B cell (primary cell): ENCODE measurements around the gene PTPRN2. TPM values are rescaled to one million over a fixed set of nuclear protein-coding genes. Genes with fewer than 3 reads are reported as not detected.

Source experiments
- ATAC-seq: fragments of 200-7000 bp; cut with Tn5 transposase; one replicate; pipeline ENCODE4 v1.10.0; 2021; ENCODE audit warnings: low read depth, mild to moderate bottlenecking, moderate number of reproducible peaks, moderate library complexity
- CTCF ChIA-PET: fragments of 350-600 bp; sonication (Branson Sonifier 250); formaldehyde crosslinking; loops from one replicate; lab custom pipeline; 2021; ENCODE audit warnings: antibody characterized with exemption, inconsistent platforms; lab: Charles Lee
- POLR2A ChIA-PET: fragments of 350-600 bp; sonication (Branson Sonifier 250); formaldehyde crosslinking; loops from one replicate; lab custom pipeline; 2021; ENCODE audit warnings: antibody characterized with exemption; lab: Charles Lee
- DNase-seq: peaks from one replicate; pipeline ENCODE4 v3.0.0; 2013
- H2AFZ ChIP-seq: 2 replicates; pipeline ENCODE4 v1.6.1; 2012; ENCODE audit warnings: mild to moderate bottlenecking, low read depth, low read length; ENCODE audit not compliant: insufficient read depth, poor library complexity, severe bottlenecking
- H3K27ac ChIP-seq, 2 donors: 1 replicate in 1 of 2; 2 replicates in 1 of 2; pipeline ENCODE4 v1.5.1; 2012 to 2013; ENCODE audit warnings: low read length in 2 of 2, mild to moderate bottlenecking in 2 of 2, moderate library complexity in 1 of 2
- H3K27me3 ChIP-seq, 4 experiments: fragments of 200-600 bp in 1 of 4; sonication (generic) in 1 of 4; replicated peaks in 1 of 4; 1 replicate in 2 of 4; 2 replicates in 2 of 4; pipeline versions ENCODE4 v1.6.1 to v1.7.0; 2013 to 2016; ENCODE audit warnings: low read length in 3 of 4, mild to moderate bottlenecking in 2 of 4, mixed read lengths in 1 of 4, moderate library complexity in 1 of 4; ENCODE audit not compliant: insufficient read depth in 4 of 4, control insufficient read depth in 3 of 4; ENCODE audit errors: control extremely low read depth in 1 of 4
- H3K36me3 ChIP-seq, 2 experiments: replicated peaks in 1 of 2; 1 replicate in 1 of 2; 2 replicates in 1 of 2; pipeline versions ENCODE4 v1.6.1 to v1.7.1; 2013; ENCODE audit warnings: low read length in 1 of 2; ENCODE audit not compliant: insufficient read depth in 2 of 2, control insufficient read depth in 1 of 2; ENCODE audit errors: control extremely low read depth in 1 of 2, extremely low read depth in 1 of 2
- H3K4me1 ChIP-seq, 2 donors: fragments of 200-600 bp in 1 of 2; sonication (generic) in 1 of 2; 1 replicate in 1 of 2; 2 replicates in 1 of 2; pipeline versions ENCODE4 v1.5.1 to v1.6.1; 2013 to 2017; ENCODE audit warnings: low read length in 2 of 2; ENCODE audit not compliant: control insufficient read depth in 2 of 2, insufficient read depth in 2 of 2
- H3K4me2 ChIP-seq: replicated peaks from 2 replicates; pipeline ENCODE3; 2012; ENCODE audit warnings: mild to moderate bottlenecking, low read depth, low read length; ENCODE audit not compliant: poor library complexity, severe bottlenecking
- H3K4me3 ChIP-seq, 5 experiments: fragments of 200-600 bp in 1 of 5; sonication (generic) in 1 of 5; 1 replicate in 3 of 5; 2 replicates in 2 of 5; pipeline versions ENCODE4 v1.5.1 to v1.7.0; 2011 to 2016; ENCODE audit warnings: low read length in 4 of 5, mild to moderate bottlenecking in 4 of 5, low read depth in 2 of 5, control low read depth in 1 of 5, moderate library complexity in 1 of 5; ENCODE audit not compliant: insufficient read depth in 1 of 5; ENCODE audit errors: control extremely low read depth in 1 of 5, extremely low read depth in 1 of 5
- H3K79me2 ChIP-seq: fragments of 200-600 bp; sonication (generic); one replicate; pipeline ENCODE4 v1.6.0; 2016; ENCODE audit warnings: low read length; ENCODE audit not compliant: control insufficient read depth, insufficient read depth
- H3K9ac ChIP-seq: fragments of 200-600 bp; sonication (generic); 2 replicates; pipeline ENCODE4 v1.6.1; 2017; ENCODE audit warnings: mild to moderate bottlenecking, low read length, moderate library complexity
- H3K9me3 ChIP-seq, 3 donors: one replicate each; pipeline versions ENCODE4 v1.6.1 to v1.7.1; 2013; ENCODE audit warnings: low read length in 2 of 3; ENCODE audit not compliant: control insufficient read depth in 2 of 3, insufficient read depth in 1 of 3; ENCODE audit errors: control extremely low read depth in 1 of 3
- H4K20me1 ChIP-seq: 2 replicates; pipeline ENCODE4 v1.6.0; 2012; ENCODE audit warnings: mild to moderate bottlenecking, low read length; ENCODE audit not compliant: insufficient read depth, control insufficient read depth, poor library complexity, severe bottlenecking
- H3K27ac Mint-ChIP-seq: one replicate; pipeline ENCODE4 v1.8.0; 2021; ENCODE audit warnings: mixed read lengths
- H3K27me3 Mint-ChIP-seq: one replicate; pipeline ENCODE4 v1.8.0; 2021; ENCODE audit warnings: mixed read lengths
- H3K4me1 Mint-ChIP-seq: one replicate; pipeline ENCODE4 v1.8.0; 2021; ENCODE audit warnings: mixed read lengths
- H3K4me3 Mint-ChIP-seq: one replicate; pipeline ENCODE4 v1.8.0; 2021; ENCODE audit warnings: mixed read lengths
- H3K9me3 Mint-ChIP-seq: one replicate; pipeline ENCODE4 v1.8.0; 2022; ENCODE audit warnings: mixed read lengths; ENCODE audit not compliant: insufficient read depth
- EZH2 ChIP-seq: IDR thresholded peaks from 2 replicates; pipeline ENCODE4 v1.6.1; 2012; ENCODE audit warnings: borderline replicate concordance, low read depth, mild to moderate bottlenecking, moderate library complexity, low read length; ENCODE audit not compliant: insufficient read depth, poor library complexity, severe bottlenecking
- WGBS: methylation state at CpG from one replicate; pipeline ENCODE4 v1.1.5; 2013; ENCODE audit warnings: missing lambda C conversion rate; ENCODE audit not compliant: insufficient coverage; 5-methylcytosine and 5-hydroxymethylcytosine counted together
- intact Hi-C: fragments of 100-400 bp; cut with micrococcal nuclease; formaldehyde crosslinking; loops from one replicate; pipeline ENCODE4 v1.10.0; 2022
- polyA plus RNA-seq: library from polyadenylated mRNA; depleted of rRNA; stranded (reverse); fragments of >200 nt; gene quantifications from 2 replicates; pipeline ENCODE4 v1.2.3, GENCODE V29; 2012
- total RNA-seq, 2 donors: library from RNA; stranded (reverse); fragments of 120-200 nt in 1 of 2; gene quantifications; 1 replicate in 1 of 2; 2 replicates in 1 of 2; pipeline versions ENCODE4 v1.2.3 to v1.2.4, GENCODE V29; 2013 to 2022
- TF ChIP-seq, protein P1 (sequence below): fragments of 200-600 bp; IDR thresholded peaks from one replicate; pipeline ENCODE4 v1.8.0; 2022; ENCODE audit warnings: antibody characterized with exemption, mild to moderate bottlenecking

The PTPRN2 gene
- total and polyA plus RNA-seq, 2 donors (not counting 1 experiment from before 2014, with no cell fraction given), result 2.0 to 5.0 TPM

DNA sequence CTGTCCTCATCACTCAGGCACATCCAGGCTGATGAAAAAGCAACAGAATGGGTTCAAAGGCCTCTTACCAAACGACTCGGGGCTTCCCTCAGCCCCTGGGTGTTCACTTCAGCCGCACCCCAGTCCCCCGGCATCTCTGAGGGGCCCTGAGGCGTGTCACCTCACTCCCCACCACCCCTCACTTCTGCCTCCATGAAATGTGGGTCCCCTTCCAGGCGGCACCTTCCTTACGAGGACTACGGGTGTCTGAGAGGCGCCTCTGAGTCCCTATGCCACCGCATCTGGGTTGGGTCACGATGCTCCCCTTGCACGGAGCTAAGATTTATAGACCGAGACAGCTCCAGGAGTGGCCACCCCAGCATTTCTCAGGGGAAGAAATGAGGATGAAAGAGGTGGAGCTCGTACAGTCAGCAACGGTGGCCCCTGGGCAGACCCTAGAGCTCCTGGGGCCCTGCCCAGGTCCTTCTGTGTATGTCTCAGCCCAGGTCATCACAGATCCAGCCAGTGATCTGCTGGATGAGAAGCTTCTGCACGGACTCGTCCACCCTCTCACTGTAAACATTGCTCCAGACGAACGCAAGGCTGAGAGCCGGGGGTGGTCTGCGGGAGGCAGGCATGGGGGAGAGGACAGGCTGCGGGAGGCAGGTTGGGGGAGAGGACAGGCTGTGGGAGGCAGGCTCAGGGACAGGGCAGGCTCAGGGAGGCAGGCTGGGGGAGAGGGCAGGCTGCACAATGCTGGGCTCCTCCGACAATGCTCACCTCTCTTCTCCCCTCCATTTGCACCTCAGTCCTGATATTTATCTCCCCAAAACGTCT is 842.6 kb downstream of the PTPRN2 start:
- ATAC-seq, result no peak
- Histone ChIP-seq H3K4me3 (no peak overlapping the region), H3K79me2 (no peaks in the 10 kb centered on the region), H3K9me3 (no peaks in the 10 kb centered on the region), H3K36me3 (no peaks in the 10 kb centered on the region), H3K27me3 (no peaks in the 10 kb centered on the region), H3K9ac (no peak overlapping the region), H2AFZ (no peak overlapping the region), H3K4me2 (no peak overlapping the region), H4K20me1 (no peaks in the 10 kb centered on the region), H3K27ac (no peak overlapping the region), H3K4me1 (no peaks in the 10 kb centered on the region)
- no peaks in the 10 kb centered on the region for H3K9me3 Mint-ChIP-seq
- CTCF ChIA-PET, result no interaction called here
- H3K27ac Mint-ChIP-seq, result no peak overlapping the region
- no peaks in the 10 kb centered on the region for H3K27me3 Mint-ChIP-seq
- H3K4me1 Mint-ChIP-seq, result no peaks in the 10 kb centered on the region
- DNase-seq, result no peak
- no peak overlapping the region for H3K4me3 Mint-ChIP-seq
- intact Hi-C loops, result no loop called here
- POLR2A ChIA-PET, result no interaction called here
- WGBS, result 79% methylated on average over 18 of the region's 24 CpGs
- no peak for TF ChIP-seq EZH2
- TF ChIP-seq, protein P1, sequence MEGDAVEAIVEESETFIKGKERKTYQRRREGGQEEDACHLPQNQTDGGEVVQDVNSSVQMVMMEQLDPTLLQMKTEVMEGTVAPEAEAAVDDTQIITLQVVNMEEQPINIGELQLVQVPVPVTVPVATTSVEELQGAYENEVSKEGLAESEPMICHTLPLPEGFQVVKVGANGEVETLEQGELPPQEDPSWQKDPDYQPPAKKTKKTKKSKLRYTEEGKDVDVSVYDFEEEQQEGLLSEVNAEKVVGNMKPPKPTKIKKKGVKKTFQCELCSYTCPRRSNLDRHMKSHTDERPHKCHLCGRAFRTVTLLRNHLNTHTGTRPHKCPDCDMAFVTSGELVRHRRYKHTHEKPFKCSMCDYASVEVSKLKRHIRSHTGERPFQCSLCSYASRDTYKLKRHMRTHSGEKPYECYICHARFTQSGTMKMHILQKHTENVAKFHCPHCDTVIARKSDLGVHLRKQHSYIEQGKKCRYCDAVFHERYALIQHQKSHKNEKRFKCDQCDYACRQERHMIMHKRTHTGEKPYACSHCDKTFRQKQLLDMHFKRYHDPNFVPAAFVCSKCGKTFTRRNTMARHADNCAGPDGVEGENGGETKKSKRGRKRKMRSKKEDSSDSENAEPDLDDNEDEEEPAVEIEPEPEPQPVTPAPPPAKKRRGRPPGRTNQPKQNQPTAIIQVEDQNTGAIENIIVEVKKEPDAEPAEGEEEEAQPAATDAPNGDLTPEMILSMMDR, result no peak

DNA sequence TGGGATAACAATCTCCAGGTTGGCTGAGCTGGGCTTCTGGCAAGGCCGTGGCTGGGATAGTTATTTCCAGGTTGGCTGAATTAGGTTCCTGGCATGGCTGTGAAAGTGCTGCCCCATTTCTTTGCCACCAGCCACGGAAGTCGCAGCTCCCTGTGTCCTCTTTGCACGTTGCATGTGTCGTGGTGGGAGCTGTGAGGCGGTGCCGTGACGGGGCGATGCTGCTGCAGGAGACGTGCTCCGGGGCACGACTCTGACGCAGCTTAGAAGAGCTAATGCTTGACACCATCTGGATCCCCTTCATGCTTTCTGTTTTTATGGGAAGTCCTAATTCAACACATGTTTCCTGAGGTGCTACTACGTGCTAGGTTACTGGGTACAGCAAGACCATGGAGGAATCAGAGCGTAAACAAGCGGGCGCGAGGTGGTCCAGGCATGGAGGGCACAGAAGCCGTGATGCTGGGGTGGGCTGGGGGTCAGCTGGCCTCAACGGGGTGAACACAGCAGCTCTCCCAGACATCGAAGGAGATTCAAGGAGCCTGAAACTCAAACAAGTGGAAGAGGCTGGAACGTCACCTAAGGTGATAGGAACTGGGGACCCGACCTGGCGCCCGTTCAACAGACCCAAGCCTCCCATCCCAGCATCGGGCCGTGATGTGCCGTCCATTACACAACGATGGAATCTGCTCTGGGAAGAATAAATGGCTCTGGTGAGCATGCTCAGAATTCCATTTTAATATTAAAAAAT is 843.7 kb downstream of the PTPRN2 start:
- no peaks in the 10 kb centered on the region for H3K36me3 ChIP-seq
- CTCF ChIA-PET, result no interaction called here
- Mint-ChIP-seq H3K27ac (no peak overlapping the region), H3K27me3 (no peaks in the 10 kb centered on the region), H3K9me3 (no peaks in the 10 kb centered on the region), H3K4me3 (no peak overlapping the region), H3K4me1 (no peaks in the 10 kb centered on the region)
- no peak overlapping the region for H3K4me3 ChIP-seq
- no peak overlapping the region for H2AFZ ChIP-seq
- WGBS, result 92% methylated on average over 22 of the region's 29 CpGs
- DNase-seq, result no peak
- no peaks in the 10 kb centered on the region for H3K9me3 ChIP-seq
- H3K4me2 ChIP-seq, result no peak overlapping the region
- H3K27ac ChIP-seq, result no peak overlapping the region
- H3K79me2 ChIP-seq, result no peaks in the 10 kb centered on the region
- POLR2A ChIA-PET, result no interaction called here
- no peaks in the 10 kb centered on the region for H4K20me1 ChIP-seq
- no peak for ATAC-seq
- no peaks in the 10 kb centered on the region for H3K4me1 ChIP-seq
- H3K9ac ChIP-seq, result no peak overlapping the region
- TF ChIP-seq, protein P1, result no peak
- intact Hi-C loops, result no loop called here
- no peaks in the 10 kb centered on the region for H3K27me3 ChIP-seq
